Measurements from ENCODE around the gene LONP2.

DNA sequence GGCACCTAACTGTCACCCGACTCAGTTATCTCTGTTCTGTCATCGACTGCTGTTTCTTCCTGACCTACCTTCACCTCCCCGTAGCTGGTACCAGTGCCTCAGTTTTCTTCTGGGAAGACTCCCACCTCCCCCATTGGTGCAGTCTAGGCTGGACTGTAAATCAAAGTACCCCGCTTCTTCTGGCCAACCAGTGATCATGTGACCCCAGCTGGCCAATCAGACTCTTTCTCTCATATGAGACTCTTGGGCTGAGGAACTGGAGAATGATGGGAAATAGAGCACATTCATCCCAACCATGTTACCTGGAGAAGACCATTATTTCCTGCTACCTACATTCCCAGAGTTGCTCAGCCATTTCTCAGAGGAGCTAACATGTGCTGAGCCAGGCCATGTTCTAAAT, 20.6 kb upstream of the LONP2 start:
- TF ChIP-seq, protein P1, sequence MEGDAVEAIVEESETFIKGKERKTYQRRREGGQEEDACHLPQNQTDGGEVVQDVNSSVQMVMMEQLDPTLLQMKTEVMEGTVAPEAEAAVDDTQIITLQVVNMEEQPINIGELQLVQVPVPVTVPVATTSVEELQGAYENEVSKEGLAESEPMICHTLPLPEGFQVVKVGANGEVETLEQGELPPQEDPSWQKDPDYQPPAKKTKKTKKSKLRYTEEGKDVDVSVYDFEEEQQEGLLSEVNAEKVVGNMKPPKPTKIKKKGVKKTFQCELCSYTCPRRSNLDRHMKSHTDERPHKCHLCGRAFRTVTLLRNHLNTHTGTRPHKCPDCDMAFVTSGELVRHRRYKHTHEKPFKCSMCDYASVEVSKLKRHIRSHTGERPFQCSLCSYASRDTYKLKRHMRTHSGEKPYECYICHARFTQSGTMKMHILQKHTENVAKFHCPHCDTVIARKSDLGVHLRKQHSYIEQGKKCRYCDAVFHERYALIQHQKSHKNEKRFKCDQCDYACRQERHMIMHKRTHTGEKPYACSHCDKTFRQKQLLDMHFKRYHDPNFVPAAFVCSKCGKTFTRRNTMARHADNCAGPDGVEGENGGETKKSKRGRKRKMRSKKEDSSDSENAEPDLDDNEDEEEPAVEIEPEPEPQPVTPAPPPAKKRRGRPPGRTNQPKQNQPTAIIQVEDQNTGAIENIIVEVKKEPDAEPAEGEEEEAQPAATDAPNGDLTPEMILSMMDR (IDR thresholded peaks at IDR 0.05 in 8 of 11, conservative IDR thresholded peaks at IDR 0.05 in 3 of 11), result no peak
- TF ChIP-seq POLR2A (IDR thresholded peaks at IDR 0.05), result no peak

Data from spleen (tissue), 7 donors.